NCI-H510A treated with DMSO at 0.1 percent for 48 hours (cell line): ENCODE results near the gene OR10A3.
A peak's percentile ranks its signal among the peaks of the same experiment; 100 is the strongest.
"Not testable (repeated sequence)": the region's sequence is repeated elsewhere in the genome, so short reads cannot be mapped to it uniquely, and the experiment has no call there.

ENCODE experiments used
- DNase-seq: peaks from one replicate; lab custom pipeline; 2025; lab: John Stamatoyannopoulos, UW

The OR10A3 gene

DNA sequence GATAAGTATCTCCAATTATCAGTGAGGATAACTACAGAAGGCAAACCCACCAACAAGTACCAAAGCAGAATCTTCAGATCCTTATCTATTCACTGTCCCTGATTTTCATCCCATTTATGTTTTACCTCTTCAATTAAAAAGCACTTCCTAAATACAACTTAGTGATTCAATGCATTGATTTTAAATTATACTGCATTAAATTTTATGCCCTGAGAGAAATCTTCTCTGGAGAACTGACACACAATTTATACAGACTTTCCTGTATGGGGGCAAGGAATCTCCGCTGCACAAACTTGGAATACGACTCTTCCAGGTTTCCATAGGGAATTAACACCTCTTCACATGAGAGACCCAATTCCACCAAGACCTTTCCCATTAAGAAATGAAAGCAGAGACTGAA, at the start of gene OR10A3:
Gene OR10A3, minus strand, starts transcription at position 101 of the 400 bp plus-strand sequence. CDS start 2,188 bp downstream, outside the sequence.
- no peak for DNase-seq

GRCh38 chr11:7987560-7987883, 46.0 kb upstream of the OR10A3 start:
- DNase-seq: not testable (repeated sequence)

GRCh38 chr11:7986768-7987559, 45.5 kb upstream of the OR10A3 start, which contains the start of gene EIF3F:
EIF3F (plus strand) TSS chr11:7987337; CDS start chr11:7987353, 16 bp downstream.
- DNase-seq: peak; percentile 97

DNA sequence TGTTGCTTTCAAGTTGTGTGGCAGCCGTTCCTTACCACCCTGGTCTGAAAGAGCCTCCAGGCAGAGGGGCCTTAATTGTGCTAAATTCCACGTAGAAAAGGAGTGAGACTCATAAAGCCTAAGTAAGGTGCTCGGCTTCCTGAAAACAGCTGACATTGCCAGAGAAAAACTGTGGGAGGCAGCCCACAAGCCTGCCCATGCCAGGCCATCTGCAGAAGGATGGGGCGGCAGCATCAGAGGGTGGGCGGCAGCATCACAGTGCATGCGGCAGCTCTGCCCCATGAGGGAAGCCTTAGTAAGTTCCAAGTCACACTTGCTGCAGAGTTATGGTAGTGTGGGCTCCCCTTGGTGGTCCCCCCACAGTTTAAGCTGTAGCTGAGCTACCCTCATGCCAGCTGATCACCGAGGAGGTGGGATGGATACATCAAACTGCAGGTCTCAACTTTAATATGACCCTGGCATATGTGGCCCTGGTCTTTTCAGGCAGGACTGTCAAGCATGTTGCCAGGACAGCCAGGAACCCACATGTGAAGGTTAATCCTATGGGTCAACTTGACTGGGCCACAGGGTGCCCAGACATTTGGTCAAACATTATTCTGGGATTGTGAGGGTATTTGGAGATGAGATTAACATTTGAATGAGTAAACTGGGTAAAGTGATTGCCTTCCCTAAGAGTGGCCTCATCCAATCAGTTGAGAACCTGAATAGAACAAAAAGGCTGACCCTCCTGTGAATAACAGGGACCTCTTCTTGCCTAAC, 42.5 kb upstream of the OR10A3 start:
- DNase-seq: no peak

DNA sequence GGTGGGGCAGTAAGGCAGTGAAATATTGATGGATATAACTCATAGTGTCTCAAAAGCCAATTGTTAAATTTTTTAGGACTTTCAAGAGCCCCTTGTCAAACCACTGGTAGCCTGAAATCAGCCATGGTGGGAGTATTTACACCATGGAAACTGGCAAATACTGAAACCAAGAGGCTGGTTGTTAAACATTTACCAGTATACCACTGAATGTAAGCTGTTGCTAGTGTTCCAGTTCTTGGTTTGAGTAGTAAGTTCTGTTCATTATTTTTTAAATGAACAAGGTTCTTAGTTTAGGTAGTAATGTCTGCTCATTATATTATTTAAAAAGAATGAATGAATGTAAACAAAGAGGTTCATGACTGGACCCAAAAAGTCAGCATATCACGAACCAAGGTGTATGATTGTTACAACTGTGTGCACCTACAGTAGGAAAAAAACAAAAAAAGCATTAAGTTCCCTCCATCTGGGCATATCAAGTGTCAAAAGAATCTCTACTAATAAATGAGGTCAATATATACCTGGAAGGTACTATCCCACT, 41.1 kb upstream of the OR10A3 start:
- DNase-seq: no peak

- no peak for DNase-seq
These were observed 40.2 kb upstream of the OR10A3 start for GRCh38 chr11:7981619-7982157.

DNA sequence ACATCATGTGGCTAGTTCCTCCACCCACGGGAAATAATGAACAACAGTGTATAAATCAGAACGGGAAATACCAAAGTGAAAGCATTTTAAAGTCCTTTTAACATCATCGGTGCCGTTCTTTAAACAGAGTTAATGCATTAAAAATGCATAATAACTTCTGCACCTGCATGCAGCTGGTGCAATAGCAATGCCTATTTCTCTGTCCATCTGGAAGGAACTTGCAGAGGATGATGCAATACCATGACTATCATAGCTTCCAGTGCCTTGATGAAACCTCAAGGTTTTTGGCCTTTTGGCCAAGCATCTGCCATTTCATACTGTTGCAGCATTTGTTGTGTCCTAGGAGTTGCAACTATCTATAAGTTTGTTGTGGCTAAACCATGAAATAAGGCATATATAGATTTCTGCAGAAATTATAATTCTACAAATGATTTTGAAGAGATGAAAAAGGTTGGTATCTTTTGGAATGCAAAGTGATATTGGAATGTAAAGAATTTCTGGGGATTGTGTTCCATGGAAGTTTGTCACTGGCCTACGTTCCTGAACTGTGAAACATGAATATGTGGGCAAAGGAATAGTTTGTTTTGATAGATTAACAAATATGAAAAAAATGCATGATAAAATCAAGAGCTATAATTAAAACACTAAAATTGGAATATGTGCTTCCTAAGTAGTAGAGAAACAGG, 35.9 kb upstream of the OR10A3 start:
- DNase-seq: no peak

DNA sequence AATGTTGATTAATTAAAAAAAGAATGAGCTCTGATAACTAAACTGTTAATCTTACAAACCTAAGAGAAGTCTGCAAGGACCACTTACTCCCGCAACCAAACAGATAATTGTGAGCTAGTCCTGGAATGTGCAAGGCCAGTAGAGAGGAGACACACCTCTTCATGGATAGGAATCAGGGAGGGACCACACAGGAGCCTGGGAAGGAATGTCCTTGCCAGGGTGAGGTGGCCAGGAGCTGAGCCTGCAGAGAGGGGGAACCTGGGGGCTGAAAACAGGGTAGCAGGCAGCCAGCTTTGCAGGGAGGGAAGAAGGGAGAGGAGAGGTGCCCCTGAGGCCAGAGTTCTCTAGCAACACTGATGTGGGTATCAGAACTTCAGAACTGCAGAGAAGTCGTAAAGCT, 33.2 kb upstream of the OR10A3 start:
- no peak for DNase-seq

GRCh38 chr11:7973011-7973410, 31.5 kb upstream of the OR10A3 start:
- no peak for DNase-seq

DNA sequence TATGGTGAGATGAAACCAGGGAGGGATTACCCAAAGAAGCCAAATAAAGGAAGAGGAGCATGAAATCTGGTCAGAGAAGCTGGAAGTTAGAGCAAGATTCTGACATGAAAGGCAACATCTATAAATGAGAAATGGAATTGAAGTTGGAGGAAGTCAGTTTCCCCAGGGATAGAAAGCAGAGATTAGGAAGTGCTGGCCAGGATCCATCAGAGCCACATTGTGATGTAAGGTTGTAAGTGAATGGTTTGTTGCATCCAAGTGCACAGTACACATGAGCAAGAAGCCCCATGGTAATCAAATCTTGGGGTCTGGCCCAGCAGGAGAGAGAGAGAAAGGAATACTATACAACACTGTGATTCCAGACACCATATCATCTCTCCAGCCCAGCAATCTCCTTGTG, 30.3 kb upstream of the OR10A3 start:
- DNase-seq: no peak

GRCh38 chr11:7969756-7970646, 28.5 kb upstream of the OR10A3 start:
- no peak for DNase-seq

DNA sequence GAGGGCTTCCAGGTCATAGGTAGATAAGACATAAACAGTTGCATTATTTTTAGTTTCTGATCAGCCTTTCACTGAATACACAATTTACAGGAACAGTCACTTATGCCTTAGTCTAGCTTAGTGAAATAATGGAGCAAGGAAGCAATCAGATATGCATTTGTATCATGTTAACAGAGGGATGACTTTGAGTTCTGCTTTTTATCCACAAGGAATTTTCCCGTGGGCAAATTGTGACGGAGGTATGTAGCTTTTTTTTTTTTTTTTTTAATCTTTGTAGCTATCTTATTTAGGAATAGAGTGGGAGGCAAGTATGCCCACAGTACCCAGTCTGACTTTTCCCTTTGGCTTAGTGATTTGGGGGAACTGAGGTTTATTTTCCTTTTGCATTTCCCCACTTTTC, 27.2 kb upstream of the OR10A3 start:
- no peak for DNase-seq

- no peak for DNase-seq
These were observed 26.3 kb upstream of the OR10A3 start for GRCh38 chr11:7967826-7968225.

DNA sequence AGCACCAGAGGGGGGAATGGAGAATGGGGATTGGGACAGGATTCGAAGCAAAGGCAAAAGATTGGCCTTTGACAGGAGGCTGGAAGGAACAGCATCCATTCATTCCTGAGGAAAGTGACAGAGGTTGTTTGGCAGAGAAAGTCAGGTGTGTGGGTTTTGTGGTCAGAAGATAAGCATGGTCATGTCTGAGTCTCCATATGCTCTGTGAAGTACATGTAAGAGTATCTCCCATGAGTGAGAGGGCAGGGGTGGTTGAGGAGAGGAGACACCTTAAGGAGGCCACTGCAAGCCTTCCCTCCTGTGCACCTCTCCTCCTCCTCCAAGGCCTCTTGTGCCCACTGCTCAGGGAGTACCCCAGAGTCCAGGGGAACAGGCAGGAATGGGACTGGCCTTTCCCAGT, 25.6 kb upstream of the OR10A3 start:
- no peak for DNase-seq

- no peak for DNase-seq
These were observed 23.9 kb upstream of the OR10A3 start, which contains the start of gene NLRP10 for GRCh38 chr11:7965386-7965785. NLRP10 (minus strand) TSS chr11:7965447; CDS start chr11:7963495, 1,952 bp downstream.

DNA sequence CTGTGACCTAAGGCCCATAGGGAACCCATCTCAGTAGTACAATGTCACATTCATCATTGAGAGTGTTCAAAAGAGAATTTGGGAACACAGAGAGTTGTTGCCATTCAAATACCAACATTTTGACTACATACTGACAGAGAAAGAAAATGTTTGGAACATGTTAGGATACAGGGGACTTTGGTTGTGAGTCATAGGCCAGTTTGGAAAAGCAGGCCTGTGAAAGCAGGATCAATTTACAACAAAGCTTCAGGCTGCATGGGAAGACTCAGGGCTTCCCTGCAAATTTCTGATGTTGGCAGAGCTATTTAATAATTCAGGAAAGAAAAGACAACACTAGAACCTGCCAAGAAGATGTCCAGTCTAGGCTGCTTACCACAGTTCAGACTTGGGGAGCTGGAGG, 23.4 kb upstream of the OR10A3 start:
- DNase-seq: no peak

DNA sequence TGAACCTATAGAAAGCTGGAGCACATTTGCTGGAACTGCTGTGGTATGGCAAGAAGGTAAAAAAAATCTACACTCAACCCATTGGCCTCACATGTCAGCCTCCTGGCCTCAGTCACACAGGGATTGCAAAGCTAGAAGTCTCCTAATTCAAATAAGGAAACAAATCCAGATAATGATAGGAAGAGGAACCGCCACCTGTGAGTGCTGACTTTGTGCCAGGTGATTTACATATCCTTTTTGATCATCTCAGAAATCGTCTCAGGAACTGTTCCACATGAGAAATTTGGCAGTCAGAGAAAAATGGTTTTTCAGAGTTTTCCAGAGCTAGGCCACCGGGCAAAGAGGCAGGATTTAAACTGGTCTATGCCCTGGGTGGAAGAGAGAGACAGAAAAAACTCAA, 22.8 kb upstream of the OR10A3 start:
- DNase-seq: no peak

DNA sequence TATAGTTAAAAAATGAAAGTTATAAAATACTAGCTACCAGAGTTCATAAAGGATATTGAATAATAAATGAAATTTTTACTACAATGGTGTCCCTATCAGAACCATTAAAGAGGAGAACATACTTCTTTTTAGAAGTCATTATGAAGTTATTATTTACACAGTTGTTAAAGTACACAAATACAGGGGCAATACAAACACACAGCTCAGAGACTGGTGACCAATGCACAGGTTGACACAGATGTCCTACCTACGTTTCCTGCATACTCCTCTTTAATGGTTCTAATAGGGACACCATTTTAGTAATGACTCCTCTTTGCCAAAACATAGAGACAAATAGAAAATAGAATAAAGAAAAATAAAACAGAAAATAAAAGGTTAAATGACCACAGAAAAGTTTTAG, 13.7 kb upstream of the OR10A3 start:
- no peak for DNase-seq

DNA sequence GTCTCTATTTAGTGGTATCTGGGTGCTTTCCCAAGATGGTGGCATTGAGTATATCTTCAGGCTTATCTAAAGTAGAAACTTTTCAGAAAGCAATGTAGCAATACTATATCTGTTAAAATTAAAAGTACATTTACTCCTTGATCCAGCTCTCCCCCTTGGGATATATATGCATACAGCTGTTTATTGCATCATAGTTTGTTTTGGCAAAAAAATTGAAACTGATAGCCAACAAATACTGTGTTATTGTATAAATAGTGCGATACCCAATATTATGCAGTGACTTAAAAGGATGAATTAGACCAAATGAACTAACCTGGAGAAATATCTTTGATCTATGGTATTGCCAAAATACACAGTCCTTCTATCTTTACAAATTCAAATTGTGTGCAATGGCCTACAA, 8.4 kb upstream of the OR10A3 start:
- DNase-seq: no peak

DNA sequence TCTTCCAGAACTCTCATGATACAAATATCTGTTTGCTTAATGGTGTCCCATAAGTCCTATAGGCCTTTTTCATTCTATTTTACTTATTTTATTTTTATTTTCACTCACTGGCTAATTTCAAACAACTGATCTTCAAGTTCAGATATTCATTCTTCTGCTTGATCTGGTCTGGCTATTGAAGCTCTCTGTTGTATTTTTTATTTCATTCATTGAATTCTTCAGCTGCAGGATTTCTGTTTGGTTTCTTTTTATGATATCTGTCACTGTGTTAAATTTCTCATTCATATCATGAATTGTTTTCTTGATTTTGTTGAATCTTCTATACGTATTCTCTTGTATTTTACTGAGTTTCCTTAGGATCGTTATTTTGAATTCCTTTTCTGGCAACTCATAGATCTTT, 2.6 kb upstream of the OR10A3 start:
- DNase-seq: no peak

DNA sequence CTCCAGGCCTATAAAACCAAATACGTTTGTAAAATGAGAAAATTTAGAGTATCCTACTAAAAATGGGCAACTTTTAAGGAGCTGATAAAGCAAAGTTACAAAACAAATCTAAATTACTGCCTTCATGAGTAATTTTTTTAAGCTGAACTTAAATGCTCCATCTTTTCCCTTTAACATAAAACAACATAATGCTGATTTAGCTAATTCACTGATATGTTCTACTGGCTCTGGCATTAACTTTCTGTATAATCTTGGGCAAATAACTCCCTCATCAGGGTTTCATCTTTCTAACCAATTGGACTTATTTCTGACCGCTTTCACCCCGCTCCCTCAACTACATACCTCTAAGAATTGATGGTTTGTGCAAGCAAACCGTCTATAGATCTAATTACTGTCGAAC, 362 bp downstream of the OR10A3 start:
- DNase-seq: no peak
